GM12865 (cell line): ENCODE data around the gene ANXA7.
A peak's percentile ranks its signal among the peaks of the same experiment; 100 is the strongest.
"Not testable (repeated sequence)": the region's sequence is repeated elsewhere in the genome, so short reads cannot be mapped to it uniquely, and the experiment has no call there.

Experiments
- DNase-seq: peaks from one replicate; pipeline ENCODE4 v3.0.0; 2010; ENCODE audit warnings: low read depth
- H3K4me3 ChIP-seq: 2 replicates; pipeline ENCODE4 v1.5.1; 2011; ENCODE audit warnings: mild to moderate bottlenecking, low read depth, low read length, control low read depth
- TF ChIP-seq, protein P1 (sequence below): IDR thresholded peaks from 2 replicates; pipeline ENCODE4 v1.5.1; 2011; ENCODE audit warnings: low read length, control low read depth, low read depth, inconsistent platforms; ENCODE audit not compliant: insufficient read depth; ENCODE audit errors: missing control alignments

Gene ANXA7

DNA sequence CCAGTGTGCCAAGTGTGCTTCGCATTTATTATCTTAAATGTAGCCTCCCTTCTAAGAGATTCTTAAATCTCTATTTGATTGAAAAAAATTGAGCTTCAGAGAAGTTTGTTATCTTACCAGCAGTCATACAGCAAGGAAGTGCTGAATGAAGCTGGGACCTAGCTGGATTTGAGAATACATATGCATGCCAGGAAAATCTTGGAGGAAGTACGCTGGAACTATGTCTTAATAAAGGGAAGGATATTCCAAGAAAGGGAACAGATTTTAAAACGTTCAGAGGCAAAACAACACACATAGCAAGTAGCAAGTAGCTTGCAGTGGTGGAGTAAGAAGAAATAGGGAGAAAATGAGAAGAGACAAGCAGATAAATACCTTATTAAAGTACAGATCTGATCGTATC is 56.7 kb downstream of the ANXA7 start:
- no peak overlapping the region for H3K4me3 ChIP-seq
- no peak for DNase-seq
- TF ChIP-seq, protein P1, sequence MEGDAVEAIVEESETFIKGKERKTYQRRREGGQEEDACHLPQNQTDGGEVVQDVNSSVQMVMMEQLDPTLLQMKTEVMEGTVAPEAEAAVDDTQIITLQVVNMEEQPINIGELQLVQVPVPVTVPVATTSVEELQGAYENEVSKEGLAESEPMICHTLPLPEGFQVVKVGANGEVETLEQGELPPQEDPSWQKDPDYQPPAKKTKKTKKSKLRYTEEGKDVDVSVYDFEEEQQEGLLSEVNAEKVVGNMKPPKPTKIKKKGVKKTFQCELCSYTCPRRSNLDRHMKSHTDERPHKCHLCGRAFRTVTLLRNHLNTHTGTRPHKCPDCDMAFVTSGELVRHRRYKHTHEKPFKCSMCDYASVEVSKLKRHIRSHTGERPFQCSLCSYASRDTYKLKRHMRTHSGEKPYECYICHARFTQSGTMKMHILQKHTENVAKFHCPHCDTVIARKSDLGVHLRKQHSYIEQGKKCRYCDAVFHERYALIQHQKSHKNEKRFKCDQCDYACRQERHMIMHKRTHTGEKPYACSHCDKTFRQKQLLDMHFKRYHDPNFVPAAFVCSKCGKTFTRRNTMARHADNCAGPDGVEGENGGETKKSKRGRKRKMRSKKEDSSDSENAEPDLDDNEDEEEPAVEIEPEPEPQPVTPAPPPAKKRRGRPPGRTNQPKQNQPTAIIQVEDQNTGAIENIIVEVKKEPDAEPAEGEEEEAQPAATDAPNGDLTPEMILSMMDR: no peak

DNA sequence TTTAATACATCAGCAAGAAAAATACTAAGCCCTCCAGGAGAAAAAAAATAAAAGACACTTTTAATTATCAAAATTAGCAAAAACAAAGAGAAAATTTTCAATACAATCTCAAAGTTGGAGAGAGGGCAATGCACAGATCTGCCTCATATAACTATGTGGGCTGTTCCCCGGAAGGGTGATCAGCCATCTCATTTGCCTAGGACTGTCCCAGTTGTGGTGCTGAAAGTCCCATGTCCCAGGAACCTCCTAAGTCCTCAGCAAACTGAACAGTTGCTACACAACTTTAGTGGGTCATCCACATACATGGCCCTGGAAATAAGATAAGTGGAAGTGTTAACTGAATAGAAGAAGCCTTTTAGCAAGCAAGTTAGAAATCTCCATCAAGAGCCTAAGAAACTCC is 69.6 kb downstream of the ANXA7 start:
- DNase-seq: peak; percentile 22
- TF ChIP-seq, protein P1: no peak
- H3K4me3 ChIP-seq: no peak overlapping the region

DNA sequence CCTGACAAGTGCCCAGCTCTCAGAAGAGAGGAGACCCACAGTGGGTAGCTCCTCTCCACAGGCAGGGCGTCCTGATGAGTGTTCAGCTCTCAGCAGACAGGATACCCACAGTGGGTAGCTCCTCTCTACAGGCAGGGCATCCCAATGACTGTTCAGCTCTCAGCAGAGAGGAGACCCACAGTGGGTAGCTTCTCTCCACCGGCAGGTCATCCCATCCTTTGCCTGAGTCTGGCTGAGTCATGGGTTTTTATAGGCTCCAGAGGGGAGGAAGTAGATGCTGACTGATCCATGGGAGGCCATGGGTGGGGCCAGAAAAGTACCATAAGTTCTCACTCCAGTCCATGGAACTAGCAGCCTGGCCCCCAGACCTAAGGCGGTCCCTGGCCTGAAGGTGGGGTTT is 73.7 kb downstream of the ANXA7 start:
- DNase-seq: no peak
- H3K4me3 ChIP-seq: no peak overlapping the region
- TF ChIP-seq, protein P1: no peak

DNA sequence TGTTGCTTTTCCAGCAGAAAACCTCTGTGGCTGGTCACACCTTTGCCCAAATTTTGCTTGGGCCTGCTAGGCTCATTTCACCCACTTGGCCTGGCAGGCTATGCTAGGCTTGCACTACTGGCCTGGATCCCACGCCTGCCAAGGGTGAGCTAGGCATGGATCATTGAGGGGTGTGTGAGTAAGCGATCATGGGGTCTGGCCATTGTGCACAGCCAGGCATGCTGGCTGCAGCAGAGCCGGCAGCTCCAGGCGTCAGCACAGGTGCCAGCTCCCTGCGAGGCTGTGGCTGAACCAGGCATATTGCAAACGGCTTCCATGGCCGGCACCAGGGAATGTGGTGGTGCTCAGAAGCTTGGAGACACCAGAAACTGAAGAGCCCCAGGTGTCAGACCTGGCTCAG is 74.4 kb downstream of the ANXA7 start:
- TF ChIP-seq, protein P1: no peak
- no peak for DNase-seq
- no peak overlapping the region for H3K4me3 ChIP-seq

DNA sequence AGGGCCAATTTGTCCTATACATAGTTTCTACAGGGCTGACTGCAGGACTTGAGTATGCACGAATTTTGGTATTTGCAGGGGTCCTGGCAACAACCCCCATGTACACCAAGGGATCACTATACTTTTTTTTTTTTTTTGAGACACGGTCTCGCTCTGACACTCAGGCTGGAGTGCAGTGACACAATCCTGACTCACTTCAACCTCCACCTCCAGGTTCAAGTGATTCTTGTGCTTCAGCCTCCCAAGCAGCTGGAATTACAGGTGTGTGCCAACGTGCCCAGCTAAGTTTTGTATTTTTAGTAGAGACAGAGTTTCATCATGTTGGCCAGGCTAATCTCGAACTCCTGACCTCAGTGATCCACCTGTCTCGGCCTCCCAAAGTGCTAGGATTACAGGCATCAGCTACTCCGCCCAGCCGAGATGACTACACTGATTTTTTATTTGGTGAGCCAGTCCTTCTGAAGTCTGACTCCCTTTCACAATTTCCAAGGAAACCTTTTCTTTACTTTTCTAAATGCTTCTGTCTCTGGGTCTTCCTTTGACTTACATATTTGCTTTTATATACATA is 75.0 kb downstream of the ANXA7 start:
- H3K4me3 ChIP-seq: no peak overlapping the region
- DNase-seq: no peak
- TF ChIP-seq, protein P1: no peak

DNA sequence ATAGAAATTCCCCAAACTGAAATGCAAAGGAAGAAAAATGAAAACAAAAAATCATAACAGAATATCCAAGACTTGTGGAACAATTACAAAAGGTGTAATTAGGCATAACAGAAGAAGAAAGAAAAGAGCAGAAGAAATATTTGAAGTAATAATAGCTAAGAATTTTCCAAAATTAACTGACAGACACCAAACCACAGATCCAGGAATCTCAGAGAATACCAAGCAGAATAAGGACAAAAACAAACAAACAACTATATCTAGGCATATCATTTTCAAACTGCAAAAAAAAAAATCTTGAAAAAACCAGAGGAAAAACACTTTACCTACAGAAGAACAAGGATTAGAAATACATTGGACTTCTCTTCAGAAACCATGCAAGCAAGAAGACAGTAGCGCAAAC is 80.7 kb downstream of the ANXA7 start:
- no peak overlapping the region for H3K4me3 ChIP-seq
- DNase-seq: no peak
- TF ChIP-seq, protein P1: no peak

DNA sequence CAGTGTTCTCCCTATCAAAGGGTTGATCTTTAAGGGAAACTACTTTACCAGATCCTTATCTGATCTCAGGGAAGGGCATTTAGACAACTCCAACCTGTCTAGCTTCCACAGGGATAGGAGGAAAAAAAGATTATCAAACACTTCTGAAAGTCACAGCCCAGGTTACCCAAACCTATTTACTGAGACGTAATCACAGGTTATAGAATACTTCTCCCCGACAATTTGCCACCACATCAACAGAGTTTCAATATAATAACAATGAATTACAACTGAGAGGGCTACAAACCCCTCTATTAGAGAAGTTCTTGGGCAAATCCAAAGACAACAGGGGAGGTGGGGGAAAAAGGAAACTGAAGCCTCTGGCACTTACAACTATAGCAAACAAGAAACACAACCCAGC is 81.5 kb downstream of the ANXA7 start:
- TF ChIP-seq, protein P1: no peak
- H3K4me3 ChIP-seq: no peak overlapping the region
- DNase-seq: no peak

DNA sequence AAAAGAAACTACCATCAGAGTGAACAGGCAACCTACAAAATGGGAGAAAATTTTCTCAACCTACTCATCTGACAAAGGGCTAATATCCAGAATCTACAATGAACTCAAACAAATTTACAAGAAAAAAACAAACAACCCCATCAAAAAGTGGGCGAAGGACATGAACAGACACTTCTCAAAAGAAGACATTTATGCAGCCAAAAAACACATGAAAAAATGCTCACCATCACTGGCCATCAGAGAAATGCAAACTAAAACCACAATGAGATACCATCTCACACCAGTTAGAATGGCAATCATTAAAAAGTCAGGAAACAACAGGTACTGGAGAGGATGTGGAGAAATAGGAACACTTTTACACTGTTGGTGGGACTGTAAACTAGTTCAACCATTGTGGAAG is 85.3 kb downstream of the ANXA7 start:
- H3K4me3 ChIP-seq, DNase-seq: not testable (repeated sequence)

DNA sequence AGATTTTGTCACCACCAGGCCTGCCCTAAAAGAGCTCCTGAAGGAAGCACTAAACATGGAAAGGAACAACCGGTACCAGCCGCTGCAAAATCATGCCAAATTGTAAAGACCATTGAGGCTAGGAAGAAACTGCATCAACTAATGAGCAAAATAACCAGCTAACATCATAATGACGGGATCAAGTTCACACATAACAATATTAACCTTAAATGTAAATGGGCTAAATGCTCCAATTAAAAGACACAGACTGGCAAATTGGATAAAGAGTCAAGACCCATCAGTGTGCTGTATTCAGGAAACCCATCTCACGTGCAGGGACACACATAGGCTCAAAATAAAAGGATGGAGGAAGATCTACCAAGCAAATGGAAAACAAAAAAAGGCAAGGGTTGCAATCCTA is 88.6 kb downstream of the ANXA7 start:
- not testable (repeated sequence) for H3K4me3 ChIP-seq, DNase-seq
